T-helper 1 cell treated with Interleukin-12 subunit alpha and Interleukin-12 subunit beta and Interleukin-4 antibody, amounts not matched to agents 30 ng/mL and 1 ng/mL, for 36 hours (primary cell): ENCODE measurements around the gene MOCS1. TPM values are rescaled to one million over a fixed set of nuclear protein-coding genes. Genes with fewer than 3 reads are reported as not detected.

ENCODE experiments used
- intact Hi-C: fragments of 100-400 bp; cut with micrococcal nuclease; formaldehyde crosslinking; loops from one replicate; pipeline ENCODE4 v1.15.1; 2024
- total RNA-seq: library from RNA; stranded (reverse); gene quantifications from 2 replicates; pipeline ENCODE4 v1.2.3, GENCODE V29; 2022

MOCS1 gene
- total RNA-seq, 1 donor from 2014 or later, result 0.37 TPM

DNA sequence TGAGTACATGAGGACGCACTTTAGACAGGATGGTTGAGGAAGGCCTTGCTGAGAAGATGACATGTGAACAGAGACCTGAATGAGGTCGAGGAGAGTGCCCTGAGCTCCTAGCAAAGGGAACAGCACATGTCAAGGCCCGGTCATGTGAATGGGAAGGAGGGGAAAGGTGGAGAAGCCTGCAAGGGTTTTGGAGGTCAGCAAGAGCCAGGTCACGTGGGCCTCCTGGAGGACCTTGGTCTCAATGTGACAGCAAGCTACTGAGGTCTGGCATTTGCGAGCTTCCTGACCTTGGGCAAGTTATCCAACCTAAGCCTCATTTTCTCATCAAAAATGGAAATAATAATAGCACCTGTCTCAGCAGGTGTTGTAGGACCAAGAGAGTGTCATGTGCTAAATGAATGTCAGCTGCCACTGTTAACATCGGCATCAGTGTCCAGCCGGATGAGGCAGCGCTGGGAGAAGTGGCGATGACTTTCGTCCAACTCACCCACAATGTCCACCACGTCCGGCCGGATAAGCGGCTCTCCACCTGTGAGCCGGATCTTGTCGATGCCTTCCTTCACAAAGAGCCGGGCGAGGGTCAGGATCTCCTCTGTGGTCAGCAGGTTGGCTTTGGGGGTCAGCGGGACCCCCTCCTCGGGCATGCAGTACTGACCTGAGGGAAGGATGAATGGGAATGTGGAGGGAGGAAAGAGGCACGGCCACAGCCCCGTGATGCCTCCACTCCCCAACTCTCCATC is 8.9 kb downstream of the MOCS1 start:
- intact Hi-C loops, result no loop called here

DNA sequence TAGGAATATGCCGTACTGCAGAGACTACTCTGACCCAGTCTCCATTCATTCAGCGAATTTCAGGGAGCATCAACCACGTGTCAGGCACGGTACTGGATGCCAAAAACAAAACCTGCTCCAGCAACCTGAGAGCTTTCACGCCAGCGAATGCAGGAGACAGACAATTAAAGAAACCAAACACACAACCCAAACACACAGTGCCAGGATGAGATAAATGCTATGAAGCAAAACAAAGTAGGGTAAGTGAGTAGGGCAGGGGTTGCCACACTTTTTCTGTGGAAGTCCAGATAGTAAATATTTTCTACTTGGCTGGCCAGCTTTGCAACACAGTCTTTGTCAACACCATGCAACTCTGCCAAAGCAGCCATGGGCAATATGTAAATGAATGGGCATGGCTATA is 10.0 kb downstream of the MOCS1 start:
- intact Hi-C loops, result no loop called here

DNA sequence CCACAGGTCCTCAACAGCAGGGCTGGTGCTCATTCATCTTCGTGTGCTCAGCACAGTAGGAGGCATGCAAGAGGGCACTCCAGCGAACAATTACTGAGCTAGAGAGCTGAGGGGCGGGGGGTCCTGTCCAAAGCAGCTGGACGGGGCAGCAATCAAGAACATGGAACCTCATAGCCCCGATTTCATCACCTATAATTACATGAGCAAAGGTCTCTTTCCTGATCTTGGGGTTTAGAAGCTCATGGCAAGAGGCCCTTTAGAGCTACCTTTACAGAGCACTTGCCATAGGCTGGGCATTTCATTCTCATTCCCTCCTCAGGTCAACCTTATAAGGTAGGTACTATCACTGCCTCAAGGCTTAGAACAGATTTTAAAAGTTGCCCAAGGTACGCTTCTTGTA is 10.4 kb downstream of the MOCS1 start:
- intact Hi-C loops, result no loop called here

DNA sequence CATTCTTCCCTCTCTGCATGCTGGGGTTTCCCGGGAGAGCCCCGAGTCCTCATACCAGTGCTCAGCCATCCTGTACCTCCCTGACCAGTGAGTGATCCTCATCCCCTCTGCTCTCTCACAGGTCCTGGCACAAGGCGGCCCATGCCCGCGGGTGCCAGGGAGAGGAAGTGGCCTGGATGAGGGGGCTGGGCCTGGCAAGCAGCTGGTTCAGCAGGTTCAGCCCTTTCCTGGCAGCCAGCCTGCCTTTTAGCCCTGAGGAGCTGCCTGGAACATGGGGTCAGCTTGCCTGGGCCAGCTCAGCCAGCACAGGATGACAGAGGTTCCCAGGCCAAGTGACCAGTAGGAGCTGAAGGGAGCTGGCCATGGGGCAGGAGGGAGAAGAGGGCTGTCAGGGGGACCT is 10.9 kb downstream of the MOCS1 start:
- intact Hi-C loops, result no loop called here

DNA sequence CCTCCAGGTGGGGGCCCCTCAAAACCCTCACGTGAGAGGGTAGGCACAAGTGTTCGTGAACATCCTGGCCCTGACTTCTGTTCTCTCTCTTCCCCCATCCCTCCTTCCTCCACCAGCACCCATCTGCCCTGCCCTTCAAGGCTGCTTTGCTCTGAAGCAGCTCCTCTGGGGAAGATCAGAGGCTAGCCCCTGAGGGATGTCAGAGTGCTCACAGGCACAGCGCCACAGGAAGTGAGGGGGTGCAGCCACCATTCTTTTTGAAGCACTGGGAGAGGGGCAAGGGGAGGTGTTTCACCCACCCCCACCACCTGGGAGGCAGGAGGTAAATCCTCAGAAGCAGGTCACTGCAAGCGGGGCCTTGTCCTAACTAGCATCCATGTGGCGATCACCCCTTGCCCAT is 11.4 kb downstream of the MOCS1 start:
- intact Hi-C loops, result no loop called here

DNA sequence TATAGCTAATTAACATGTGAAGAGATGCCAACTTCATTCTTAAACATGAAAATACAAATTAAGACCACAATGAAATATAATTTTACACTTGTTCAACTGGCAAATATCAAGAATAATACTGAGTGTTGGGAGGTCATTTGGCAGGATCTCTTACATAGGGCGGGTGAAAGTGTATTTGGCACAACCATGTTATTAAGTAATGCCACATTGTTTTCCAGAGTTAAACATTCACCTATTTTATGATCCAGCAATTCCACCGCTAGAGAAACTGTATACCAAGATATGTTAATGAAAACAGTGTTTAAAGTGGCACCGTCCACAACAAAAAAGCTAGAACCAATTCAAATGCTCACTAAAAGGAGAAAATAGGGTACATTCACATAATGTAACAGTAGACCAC is 14.1 kb downstream of the MOCS1 start:
- intact Hi-C loops, result no loop called here

DNA sequence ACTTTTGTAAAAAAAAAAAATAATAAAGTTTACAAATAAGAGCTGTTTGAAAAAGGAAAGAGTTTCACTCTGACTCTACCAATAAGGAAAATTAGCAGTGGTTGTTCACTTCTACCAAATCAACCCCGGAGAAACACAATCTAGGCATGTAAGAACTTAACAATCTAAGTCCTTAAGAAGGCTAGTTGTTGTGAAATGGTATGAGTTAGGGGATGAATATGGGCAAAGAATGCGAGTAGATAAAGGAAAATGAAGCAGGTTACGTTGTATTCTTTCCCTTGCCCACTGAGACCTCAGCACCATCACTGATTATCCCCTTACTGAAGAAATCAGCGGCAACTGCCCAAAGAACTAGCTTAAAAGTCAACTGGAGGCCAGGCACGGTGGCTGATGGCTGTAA is 15.4 kb downstream of the MOCS1 start:
- intact Hi-C loops, result no loop called here

DNA sequence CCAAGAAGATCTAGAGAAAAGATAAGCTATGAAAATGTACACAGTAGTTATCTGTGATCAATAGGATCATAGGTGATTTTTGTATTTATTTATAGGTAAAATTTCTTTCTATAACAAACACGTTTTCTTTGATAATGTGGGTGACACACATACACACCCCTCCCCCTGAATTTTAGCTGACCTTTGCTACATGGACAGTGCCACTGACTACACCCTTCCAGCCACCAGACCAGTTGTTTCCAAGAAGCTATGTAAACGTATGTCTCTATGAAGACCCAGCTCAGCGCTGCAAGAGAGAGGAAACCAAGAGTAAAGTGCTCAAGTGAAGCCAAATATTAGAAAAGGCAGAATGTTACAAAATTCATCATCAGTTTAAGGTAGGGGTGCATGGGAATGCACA is 16.3 kb downstream of the MOCS1 start:
- intact Hi-C loops, result no loop called here

DNA sequence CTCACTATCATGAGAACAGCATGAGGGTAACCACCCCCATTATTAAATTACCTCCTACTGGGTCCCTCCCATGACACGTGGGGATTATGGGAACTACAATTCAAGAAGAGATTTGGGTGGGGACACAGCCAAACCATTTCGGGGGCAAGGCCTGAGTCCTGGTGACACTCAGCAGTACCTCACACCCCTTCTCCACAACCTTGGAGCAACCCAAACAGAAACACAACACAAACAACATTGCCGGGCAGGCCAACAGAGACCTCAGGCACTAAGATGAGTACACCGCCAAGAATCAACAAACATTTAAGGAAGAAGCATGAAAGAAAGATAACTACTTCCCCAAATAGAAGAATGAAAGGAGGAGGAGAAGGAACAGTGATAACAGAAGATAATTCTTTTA is 16.9 kb downstream of the MOCS1 start:
- intact Hi-C loops, result no loop called here

DNA sequence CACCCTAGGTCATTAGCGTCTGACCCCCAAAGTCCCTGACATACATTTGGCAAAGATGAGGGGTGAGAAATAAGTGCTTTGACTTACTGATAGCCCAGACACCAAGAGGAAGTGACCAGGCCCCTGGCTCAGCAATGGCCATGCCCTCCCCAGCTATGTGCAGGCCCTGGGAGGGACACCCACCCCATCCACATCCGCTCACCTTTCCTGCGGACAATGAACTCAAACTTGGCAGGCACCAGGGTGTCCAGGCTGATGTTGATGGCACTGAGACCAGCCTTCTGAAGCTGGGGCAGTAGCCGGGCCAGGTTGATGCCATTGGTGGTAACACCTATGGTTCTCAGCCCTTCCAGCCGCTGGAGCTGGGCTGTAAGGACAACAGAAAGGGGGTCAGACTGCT is 18.4 kb downstream of the MOCS1 start:
- intact Hi-C loops, result no loop called here

DNA sequence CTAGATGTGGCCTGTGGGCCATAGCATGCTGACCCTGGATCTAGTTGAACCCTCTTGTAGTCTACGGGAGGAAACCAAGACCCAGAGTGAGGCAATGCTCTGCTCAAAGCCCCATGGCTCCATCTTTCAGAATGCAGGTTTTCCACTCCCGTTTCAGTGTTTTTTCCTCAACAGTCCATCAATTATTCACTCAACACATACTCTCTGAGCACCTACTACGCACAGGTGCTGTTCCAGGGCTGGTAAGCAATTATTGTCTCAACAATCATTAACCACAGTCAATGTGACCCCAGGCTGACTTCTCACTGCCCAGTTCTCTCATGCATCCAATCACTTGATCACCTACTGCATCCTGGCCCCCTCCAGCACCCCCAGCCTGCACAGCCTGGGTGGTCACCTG is 20.0 kb downstream of the MOCS1 start:
- intact Hi-C loops, result no loop called here

DNA sequence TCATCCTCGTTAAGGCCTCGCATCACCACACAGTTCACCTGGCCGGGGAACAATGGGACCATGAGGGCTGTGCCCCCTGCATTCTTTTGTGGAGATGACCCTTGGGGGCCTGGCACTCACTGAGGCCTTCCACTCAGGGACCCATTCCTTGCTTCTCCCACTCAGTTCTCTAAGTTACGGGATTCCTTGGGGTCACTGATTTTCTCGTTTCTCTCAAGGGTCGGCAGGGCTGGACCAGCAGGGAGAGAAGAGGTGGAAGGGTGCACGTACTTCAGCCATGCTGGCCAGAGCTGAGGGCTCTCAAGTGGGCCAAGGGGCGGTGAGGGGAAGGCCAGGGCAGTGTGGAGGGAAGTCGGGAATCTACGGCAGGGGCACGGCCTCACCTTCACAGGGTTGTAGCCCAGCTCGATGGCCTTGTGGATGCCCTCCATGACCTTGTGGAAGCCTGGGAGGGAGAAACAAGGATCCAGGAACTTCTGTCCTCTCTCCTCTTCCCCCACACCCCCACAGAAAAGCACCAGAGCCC is 20.8 kb downstream of the MOCS1 start:
- intact Hi-C loops, result no loop called here

DNA sequence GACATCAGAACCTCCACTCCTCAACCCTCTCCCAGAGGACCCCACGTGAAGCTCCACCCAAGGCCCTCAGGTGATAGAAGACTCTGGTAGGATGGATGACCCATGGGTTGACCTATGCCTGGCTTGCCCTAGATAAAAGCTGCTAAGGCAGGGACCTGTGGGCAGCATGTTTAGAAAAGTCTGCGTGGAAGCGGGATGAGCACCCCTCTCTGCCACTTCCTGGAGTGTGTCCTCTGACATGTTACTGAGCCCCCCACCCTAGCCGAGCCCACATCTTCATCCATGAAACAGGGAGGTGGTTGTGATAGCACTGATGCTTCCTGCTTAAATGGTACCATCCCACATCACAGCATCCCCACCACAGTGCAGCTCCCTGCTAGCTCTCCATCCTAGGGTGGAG is 21.8 kb downstream of the MOCS1 start:
- intact Hi-C loops, result no loop called here

DNA sequence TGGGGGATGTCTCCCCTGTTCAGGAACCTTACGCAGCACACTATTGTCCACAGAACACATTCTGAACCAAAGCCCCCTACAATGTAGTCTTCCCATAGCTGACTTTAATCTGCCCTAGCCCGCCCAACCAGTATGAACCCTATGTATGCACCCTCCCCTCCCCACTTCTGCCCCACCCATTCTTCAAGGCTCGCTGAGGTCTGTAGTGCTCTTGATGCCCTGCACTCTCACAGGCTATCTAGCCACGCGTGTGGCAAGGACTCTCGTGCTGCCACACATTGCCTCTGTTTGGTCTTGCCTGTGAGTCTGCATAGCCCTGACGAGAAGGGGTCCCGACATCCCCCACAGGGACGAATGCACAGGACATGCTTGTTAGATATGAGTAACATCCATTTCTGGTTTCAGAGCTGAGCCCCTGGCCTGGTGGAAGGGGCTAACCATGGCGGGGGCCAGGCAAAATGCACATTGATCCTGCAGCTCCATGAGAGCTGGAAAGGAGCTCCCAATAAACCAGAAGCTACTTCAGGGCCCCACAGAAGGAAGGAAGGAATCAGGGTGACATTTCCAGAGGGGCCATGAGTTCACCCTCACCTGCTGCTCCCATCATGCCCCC is 22.6 kb downstream of the MOCS1 start:
- intact Hi-C loops, result no loop called here

DNA sequence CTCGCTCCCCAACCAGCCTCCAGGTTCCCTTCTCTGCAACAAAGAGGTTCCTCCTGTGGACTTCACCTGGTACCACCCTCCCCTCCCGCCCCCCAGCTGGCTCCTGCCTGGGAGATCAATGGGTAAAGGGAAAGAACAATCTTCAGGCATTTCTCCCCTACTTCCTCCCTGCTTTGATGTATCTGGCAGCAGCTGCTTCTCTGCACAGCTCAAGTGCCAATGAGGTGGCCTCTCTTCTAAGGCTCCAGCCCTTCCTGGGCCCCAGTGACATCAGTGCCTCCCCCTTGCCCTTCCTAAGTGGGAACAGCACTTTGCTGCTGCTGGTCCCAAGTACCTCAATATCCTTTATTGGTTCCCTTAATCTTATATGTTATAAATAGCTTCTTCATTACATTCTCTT is 23.5 kb downstream of the MOCS1 start:
- intact Hi-C loops, result no loop called here

DNA sequence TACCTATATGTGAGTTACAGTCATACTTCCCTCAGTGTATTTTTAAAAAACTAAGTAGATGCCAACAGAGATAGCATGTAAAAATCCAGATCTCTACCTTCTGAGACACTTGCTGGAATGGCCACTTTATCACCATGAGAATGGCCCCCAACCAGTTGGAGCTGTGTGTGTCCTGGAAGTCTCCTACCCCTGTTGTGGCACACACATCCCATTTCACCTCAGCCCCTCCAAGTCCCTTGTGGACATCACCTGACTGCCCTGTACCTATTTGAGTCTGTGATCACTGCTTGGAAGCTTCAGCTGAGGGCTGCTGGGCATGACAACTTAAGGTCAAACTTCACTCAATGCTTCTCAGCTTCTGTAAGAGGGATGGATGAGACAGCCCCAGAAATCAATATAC is 24.1 kb downstream of the MOCS1 start:
- intact Hi-C loops, result no loop called here

DNA sequence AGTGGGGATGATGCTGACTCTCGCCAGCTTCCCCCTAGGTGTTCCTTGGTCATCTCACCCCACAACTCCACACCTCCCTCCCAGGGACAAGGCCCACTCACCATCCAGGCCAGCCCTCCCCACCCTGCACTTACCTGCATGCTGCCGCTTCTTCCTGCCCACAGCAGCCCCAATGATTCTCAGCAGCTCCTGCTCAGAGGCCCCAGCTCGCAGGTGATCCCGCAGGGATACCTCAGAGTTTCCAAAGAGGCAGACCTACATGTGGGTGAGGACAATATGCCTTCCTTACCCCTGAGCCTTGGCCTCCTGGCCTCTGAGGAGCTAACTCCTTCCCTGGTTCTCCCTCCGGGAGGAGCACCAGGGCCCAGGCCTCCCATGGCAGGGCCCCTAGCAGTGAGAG is 24.6 kb downstream of the MOCS1 start:
- intact Hi-C loops, result no loop called here

DNA sequence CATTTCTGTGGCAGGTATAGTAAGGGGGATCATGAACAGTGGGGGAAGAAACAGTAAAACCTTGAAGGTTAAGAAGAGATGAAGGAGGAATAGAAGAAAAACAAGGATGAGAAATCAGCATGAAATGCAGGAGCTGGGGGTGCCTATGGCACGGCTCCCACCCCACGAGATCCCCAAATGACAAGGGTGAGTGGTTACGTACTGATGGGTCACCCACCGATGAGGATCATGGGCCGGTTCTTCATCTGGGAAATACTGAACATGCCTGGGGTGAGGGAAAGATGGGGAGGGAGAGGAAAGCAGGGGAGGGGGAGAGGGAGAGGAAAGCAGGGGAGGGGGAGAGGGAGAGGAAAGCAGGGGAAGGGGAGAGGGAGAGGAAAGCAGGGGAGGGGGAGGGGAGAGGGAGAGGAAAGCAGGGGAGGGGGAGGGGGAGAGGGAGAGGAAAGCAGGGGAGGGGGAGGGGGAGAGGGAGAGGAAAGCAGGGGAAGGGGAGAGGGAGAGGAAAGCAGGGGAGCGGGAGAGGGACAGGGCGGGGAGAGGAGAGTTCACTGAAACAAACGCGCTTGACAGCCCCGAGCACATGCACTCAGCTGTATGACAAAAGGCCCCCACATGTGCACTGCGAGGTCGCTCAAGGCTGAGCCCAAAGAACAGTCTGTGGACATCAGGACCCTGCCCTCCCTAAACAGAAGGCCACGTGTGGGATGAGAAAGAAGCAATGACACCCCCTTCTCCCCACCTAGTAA is 25.3 kb downstream of the MOCS1 start:
- intact Hi-C loops, result no loop called here

DNA sequence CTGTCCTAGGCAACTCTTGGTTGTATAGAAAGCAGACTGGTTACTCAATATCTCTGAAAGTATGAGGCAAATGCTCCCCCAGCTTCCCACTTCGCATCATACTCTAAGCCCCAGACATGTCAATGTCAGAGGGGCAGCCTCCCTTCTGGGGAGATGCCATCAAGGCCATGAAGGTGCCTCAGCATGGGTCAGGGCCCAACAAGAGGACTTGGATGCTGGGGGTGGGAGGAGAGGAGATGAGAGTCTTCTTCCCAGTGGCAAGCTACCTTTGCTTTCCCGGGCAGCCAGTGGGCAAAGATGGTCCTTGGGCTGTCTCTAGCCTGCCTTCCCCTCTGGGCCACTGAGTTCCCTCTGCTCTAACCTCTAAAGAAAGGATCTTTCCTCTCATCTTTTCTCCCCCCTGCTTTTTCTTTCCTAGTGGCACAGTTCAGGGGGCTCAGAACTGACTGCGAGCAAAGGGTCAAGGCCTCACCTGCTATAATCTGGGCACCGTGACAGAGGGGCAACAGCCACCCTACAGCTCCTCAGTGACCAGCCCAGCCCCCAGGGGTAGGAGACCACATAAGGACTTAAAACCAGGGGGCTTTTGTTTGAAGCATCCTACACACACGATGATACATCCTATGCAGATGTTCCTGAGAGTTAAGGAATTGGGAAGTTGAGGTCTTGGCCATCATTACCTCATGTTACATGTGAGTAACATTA is 26.2 kb downstream of the MOCS1 start:
- intact Hi-C loops, result no loop called here

DNA sequence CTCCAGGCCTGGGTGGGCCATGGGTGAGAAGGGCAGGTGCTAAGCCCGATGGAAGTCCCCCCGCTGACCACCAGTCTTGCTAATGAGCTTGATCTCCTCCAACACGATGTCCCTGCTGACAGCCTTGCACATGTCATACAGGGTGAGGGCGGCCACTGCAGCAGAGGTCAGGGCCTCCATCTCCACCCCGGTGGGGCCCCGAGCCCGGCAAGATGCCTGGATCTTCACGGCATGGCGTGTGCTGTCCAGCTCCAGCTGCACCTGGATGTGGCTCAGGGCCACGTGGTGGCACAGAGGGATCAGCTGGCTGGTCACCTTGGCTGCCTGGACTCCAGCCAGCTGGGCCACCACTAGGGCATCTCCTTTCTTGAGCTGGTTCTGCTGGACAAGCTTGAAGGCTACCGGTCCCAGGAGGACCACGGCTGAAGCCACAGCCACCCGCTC is 27.9 kb downstream of the MOCS1 start:
- intact Hi-C loops, result no loop called here

DNA sequence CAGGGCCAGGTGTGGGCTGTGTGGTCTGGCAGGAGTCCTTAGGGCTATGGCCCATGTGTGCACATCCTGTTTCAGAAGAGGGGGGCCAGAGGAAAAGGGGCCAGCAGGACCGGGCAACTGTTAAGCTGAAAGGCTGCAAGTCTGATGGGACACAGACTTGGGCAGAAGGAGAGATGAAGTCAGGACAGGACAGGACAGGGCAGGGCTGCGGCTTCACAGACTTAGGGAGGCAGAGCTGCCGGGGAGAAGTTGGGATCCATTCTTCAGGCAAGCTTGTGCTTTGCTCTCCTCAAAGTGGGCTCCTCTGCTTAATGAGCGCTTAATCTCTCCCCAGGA is 28.7 kb downstream of the MOCS1 start:
- intact Hi-C loops, result no loop called here
